Urothelium cell line (cell line): ENCODE results near the gene ZGPAT.

Source experiments
- DNase-seq: peaks from one replicate; pipeline ENCODE4 v3.0.0; 2011; ENCODE audit warnings: low spot score, mixed read lengths
- FAIRE-seq: peaks from 2 replicates; lab custom pipeline; 2011; peaks lifted over from hg19 to GRCh38; lab: Jason Lieb, UNC

ZGPAT gene

GRCh38 chr20:63742381-63743024 lies 34.7 kb downstream of the ZGPAT start:
- no peak for FAIRE-seq
- no peak for DNase-seq

- DNase-seq (no peak), FAIRE-seq (no peak)
Measured at GRCh38 chr20:63743210-63743970, 35.6 kb downstream of the ZGPAT start.

GRCh38 chr20:63744158-63744557 lies 36.3 kb downstream of the ZGPAT start:
- FAIRE-seq (no peak), DNase-seq (no peak)

GRCh38 chr20:63744574-63745423 lies 37.0 kb downstream of the ZGPAT start:
- no peak for DNase-seq
- FAIRE-seq, result no peak

DNA sequence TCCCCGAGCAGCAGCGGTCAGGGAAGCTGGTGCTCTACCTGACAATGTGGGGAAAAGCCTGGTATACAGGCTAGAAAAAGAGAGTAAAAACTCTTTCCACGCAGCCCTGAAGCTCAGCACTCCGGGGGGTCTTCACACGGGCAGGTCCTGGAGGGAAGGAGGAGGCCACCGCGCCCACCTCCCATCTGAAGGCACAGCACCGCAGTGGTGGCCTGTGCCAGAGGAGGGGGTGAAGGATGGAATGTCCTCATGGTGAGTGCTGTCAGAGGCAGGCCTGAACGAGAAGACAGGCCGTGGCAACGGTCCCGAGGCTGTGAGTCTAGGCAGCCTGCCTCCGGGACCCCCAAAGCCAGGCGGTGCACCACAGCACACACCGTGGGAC lies 37.6 kb downstream of the ZGPAT start:
- FAIRE-seq (no peak), DNase-seq (no peak)

DNA sequence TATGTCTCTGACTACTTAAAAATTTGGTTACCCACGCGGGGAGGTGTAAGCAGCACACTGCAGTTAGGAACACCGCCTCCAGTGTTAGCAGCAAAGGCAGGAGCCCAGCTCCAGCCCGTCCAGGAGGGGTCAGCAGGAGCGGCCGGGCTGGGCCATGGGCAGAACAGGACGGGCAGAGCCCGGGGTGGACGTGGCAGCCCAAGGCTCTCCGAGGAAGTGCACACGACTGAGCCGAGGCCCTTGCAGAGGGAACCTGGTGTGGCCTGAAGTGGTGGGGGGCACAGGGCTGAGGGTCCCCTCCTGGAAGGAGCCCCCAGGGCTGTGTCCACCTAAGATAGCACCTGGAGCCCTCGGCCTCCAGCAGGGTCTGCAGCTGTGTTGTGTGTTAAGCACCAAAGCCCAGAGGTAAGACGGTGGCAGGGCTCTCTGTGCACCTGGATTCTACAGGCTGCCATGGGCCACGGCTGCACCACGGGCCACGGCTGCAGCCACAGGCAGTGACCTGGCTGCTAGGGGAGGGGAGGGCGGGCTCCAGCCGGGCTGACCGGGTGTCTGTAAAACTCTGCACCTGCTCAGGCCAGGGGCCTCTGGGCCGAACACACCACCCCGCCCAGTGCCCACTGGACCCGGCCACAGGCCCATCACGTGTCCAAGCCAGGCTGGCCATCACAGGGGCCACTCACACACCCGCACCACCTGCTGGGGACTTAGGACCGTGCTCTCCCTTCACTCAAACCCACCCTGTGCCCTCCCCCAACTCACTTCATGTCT lies 38.3 kb downstream of the ZGPAT start:
- no peak for FAIRE-seq
- DNase-seq, result no peak

- FAIRE-seq (no peak), DNase-seq (no peak)
Measured at GRCh38 chr20:63746751-63747315, 39.0 kb downstream of the ZGPAT start.

DNA sequence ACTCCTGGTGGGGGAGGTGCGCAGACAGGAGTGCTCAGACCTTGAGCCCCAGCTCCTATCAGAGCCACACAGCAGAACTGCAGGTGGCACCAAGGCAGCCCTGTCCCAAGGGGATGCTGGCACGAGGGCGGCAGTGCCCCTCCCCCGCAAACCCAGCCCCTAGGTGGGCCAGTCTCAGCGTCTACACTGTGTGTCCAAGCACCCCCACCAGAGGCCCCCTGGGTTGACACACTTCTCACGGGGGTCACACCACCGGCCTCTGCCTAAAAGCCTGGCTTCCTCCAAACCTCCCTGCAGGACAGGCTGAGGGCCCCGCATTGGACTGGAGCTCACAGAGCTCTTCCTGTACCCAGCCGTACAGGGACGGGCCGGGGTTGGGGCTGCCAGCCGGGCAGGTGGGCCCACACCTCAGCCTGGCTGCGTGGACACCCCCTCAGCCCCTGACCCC lies 39.8 kb downstream of the ZGPAT start:
- FAIRE-seq (no peak), DNase-seq (no peak)

GRCh38 chr20:63748070-63748933 lies 40.5 kb downstream of the ZGPAT start:
- no peak for FAIRE-seq
- DNase-seq, result no peak

GRCh38 chr20:63748934-63749270 lies 41.1 kb downstream of the ZGPAT start:
- no peak for FAIRE-seq
- no peak for DNase-seq

DNA sequence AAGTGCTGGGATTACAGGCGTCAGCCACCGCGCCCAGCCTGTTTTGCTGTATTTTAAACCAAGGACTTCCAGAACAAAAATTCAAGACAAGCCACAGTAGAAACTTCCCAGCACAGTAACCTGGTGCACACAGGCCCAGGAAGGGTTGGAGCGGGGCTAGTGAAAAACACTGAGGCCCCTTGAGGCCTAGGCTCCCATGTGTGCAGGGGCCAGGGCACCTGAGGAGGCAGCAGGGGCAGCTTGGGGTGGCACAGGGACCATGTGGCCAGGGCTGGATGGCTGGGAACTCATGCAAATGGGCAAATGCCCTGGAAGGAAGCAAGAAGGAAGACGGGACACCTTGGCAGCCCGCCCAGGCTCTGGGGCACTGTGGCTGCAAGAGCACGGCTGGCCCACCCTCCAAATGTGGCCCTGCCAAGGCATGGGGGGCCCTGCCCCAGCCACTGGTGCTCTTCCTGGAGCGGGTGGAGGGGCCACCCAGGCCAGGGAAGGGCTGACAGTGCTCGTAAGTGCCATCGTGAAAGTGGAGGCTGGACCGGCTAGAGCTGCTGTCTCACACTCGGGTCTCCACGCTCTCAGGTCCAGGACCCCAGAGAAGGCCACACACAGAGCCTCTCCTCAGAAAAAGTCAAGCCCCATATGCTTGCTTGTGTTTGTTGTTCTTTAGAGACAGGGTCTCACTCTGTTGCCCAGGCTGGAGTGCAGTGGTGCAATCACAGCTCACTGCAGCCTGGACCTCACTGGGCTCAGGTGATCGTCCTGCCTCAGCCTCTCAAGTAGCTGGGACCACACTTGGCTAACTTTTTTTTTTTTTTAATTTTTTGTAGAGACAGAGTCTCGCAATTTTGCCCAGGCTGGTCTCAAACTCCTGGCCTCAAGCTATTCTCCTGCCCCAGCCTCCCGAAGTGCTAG lies 42.0 kb downstream of the ZGPAT start:
- FAIRE-seq, result no peak

GRCh38 chr20:63750807-63751470 lies 43.1 kb downstream of the ZGPAT start:
- FAIRE-seq, result no peak
- no peak for DNase-seq

More for the DNA sequence above, 42.0 kb downstream of the ZGPAT start:
- DNase-seq, result no peak

GRCh38 chr20:63751471-63752271 lies 43.8 kb downstream of the ZGPAT start:
- DNase-seq (no peak), FAIRE-seq (no peak)

GRCh38 chr20:63752411-63753101 lies 44.7 kb downstream of the ZGPAT start:
- DNase-seq (no peak), FAIRE-seq (no peak)

DNA sequence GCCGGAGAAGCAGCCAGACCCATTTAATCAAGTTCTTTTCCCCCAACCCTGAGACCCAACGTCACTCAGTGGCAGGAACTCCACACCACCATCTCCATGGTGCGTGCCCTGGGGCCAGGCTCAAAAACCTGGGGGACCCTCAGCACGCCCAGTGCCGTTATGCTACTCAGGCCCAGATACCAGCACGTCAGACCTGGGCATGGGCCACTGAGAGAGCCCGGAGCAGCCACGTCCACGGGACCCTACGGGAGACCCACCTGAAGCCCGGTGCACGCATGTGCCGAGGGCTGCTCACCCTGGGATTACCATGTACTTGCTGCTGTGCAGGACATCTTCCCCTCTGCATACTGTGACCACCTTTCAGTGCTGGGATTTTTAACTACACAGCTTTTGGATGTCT lies 45.5 kb downstream of the ZGPAT start:
- no peak for DNase-seq

GRCh38 chr20:63754008-63754407 lies 46.2 kb downstream of the ZGPAT start:
- no peak for FAIRE-seq
- no peak for DNase-seq

More for the DNA sequence above, 45.5 kb downstream of the ZGPAT start:
- FAIRE-seq, result no peak
